T-helper 1 cell (primary cell): Measurements from ENCODE around the gene TMCO6.
A peak's percentile ranks its signal among the peaks of the same experiment; 100 is the strongest.

Source experiments
- DNase-seq, 5 donors: peaks; one replicate each; pipeline ENCODE4 v3.0.0-alpha.2; 2012 to 2020

The TMCO6 gene

GRCh38 chr5:140674211-140674610 is 35.0 kb downstream of the TMCO6 start:
- DNase-seq = no peak

DNA sequence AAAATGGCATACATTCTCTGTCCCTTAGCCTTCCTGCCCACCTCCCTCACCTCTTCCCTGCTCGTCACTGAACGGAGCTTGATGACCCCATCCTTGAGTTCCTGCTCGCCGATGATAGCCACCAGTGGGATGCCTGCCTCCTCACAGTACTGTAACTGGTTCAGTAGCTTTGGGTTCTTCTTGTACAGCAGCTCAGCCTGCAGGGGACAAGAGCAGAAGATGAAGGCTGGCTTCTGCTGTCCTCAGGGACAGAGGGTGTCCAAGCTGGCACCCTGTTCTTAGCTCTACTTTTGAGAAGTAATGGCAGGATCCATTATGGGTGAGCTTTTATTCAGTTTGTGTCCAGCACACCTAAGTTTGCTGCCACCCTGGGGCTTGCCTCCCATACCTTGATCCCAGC is 35.4 kb downstream of the TMCO6 start:
- no peak for DNase-seq

DNA sequence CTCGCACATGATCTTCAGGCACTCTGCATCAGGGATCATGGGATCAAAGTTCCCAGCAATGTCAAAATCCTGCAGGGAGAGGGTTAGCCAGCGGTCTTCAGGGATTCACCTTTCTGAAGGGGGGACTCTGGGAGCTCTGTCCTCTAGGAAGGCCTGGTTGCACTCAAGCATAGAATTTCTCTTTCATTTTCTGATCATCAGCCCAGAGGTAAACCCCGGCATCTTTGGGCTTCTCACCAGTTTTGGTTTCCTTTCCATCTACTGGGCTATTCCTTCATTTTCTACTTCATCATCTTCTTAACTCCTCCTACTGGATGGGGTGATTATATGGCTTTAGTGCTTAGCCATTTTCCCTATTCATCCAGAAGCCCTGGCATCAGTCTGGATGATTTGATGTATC is 38.7 kb downstream of the TMCO6 start:
- no peak for DNase-seq

- DNase-seq = no peak
Observed at GRCh38 chr5:140678993-140679392, 39.7 kb downstream of the TMCO6 start.

- DNase-seq = no peak
Observed at GRCh38 chr5:140690376-140690932, 51.2 kb downstream of the TMCO6 start.

DNA sequence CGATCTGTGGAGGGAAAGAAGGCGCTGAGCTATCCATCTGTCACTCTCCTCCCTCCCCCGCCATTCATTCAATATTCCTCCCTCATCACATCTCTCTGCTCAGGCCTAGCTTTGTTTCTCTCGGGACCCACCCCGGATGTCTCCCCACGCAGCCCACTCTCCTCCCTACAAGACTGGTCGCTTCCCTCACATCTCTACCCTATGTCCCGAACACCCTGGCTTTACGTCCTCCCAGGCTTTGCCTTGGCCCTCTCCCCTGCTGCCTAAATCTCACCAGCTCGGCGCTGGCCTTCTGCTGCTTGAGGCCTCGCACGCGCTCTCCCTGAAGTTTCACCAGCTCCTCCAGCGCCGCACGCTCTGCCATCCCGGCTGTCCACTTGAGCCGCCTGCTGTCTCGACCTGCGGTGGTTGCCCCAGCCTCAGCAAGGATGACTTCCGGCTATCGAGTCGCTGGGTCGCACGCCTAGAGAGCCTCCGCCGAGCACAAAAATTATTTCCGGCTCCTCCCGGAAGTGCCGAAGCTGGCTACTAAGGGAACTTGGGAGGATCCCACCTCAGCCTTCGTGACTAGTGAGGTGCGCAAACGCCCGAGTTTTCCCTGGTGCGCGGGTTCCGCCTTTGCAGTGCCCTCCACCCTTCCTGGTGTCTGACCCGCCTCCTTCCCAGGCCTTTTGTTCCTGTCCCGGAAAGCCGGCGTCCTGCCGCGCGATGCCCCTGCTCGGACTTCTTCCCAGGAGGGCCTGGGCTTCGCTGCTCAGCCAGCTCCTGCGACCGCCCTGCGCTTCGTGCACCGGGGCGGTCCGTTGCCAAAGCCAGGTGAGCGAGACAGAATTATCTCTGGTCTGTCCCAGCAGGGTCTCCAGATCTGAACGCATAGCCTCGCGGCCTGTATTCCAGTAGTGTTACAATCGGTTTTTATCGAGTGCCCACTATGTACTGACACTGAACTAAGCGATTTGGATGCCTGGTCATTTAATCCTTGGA is 52.0 kb downstream of the TMCO6 start, which contains the start of the genes HARS1 and HARS2:
HARS1 (minus strand) TSS at position 430 of the 984 bp plus-strand sequence; CDS start at position 364, 66 bp downstream.
HARS2 (plus strand) TSS at position 515 of the 984 bp plus-strand sequence; CDS start at position 709, 194 bp downstream.
- peak; percentile 69 to 89 (median 76) for DNase-seq

- DNase-seq = no peak
Observed at GRCh38 chr5:140694276-140694675, 55.0 kb downstream of the TMCO6 start.
